Measurements from ENCODE around the gene CFAP58.

Gene CFAP58

DNA sequence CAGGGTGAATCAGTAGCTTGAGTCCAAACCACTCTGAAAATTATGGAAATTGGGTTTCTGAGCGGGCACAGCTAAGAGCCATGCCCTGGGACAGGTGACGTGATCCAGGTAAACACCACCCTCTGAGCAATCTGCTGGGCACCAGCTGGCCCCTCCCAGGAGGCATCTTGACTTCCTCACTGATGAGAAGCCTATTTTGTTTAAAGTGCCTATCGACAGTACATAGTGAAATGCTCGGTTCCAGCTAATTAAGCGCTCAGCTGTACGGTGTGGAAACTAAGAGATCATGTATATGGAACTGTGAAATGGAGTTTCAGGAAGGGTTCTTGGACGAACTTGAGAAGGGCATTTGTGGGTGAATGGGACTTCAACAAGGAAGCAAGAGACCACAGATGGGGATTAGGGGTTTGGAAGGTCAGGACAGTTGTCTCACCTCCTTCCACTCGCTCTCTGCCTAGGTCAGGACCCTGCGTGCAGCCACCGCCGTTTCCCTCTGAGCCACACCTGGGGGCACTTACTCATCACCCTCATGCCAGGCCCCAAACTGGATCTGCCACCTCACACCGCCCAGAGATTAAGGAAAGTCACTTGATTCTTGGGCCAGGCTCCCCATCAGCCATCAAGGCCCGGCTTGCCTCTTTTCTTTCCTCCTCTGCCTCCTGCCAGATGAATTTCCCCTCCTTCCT, 18.5 kb upstream of the CFAP58 start:
- DNase-seq = peak; percentile 53

DNA sequence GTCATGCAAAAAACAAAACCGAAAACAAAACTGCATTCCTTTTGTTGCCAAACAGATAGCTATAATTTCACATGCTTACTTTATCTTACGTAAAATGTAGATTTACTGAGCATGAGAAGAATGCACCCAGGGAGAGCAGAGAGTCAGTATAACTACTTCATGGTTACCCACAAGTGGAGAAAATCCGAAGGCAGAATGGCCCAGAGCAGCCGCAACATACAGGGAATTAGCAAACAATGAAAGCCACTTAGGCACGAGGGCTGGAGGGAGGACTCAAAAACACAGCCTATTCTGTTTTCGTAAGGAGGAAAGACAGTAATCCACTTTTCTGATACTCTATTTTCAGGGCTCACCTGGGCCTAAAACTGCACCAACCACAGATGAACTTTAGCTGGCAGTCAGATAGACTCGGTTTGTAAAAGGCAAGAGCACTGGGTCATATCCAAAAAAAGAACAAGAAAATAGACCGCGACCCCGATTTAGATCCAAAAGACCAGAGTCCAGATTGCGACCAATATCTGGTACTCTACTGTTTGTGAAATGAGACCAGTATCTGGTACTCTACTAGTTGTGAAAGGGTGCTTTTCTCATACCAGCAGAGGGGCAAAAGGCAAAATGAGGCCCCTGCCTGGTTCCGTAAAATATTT, 16.7 kb upstream of the CFAP58 start:
- DNase-seq = no peak

DNA sequence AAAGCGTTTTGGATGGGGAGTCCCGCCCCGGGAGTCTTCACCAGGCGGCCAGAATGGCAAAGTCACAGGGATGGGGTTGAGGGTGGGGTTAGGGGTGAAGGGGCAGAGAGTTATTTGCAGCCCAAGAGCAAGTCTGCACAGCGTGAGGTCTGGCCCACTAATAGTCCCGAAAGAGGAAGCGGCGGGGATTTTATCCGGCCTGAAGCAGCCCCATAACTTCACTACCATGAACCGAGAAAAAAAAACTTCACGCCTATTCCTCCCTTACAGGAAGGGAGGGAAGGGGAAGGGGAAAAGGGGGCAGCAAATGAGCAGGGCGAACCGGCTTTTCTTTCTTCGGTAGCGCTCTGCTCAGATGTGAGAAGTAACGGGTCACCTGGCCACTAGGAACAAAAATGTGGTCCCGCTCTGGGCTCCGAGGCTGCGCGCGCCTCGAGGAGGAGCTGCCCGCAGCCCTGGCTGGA, 16.1 kb upstream of the CFAP58 start:
- DNase-seq = no peak

DNA sequence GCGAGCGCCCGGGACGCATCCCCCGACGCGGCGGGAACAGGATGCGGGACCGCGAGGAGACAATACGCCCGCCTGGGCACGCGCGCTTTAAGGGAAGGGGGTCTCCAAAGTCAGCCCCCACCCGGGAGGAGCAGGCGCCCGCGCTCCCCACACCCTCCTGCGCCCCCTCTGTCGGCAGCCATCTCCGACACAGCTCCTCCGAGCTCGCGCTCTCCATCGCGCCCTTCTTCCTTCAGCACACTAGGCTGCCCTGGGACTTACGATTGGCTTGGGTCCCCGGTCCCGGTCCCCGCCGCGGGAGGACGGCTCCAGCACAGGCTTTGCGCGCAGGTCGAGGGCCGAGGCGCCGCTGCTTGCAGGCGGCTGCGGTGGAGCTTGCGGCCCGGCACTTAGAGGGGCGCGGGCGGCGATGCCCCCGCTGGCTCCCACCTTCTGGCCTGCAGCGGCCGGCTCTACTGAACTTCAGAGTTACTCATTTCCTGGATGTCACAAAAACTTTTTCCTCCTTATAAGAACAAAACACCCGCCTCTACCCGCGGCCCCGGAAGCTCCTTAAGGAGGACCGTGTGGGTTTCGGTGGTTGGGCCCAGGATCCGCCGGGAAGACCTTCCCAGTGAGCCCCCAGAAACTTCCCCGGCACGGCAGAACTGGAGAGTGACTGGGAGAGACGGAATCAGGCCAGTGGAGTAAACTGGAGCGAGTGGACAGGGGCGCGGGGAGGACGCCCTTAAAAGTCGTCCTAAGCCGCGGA, 15.5 kb upstream of the CFAP58 start, which contains the start of gene ITPRIP:
Gene ITPRIP, minus strand, starts transcription at position 481 of the 751 bp plus-strand sequence. CDS start 22,414 bp downstream, outside the sequence.
- DNase-seq = no peak

DNA sequence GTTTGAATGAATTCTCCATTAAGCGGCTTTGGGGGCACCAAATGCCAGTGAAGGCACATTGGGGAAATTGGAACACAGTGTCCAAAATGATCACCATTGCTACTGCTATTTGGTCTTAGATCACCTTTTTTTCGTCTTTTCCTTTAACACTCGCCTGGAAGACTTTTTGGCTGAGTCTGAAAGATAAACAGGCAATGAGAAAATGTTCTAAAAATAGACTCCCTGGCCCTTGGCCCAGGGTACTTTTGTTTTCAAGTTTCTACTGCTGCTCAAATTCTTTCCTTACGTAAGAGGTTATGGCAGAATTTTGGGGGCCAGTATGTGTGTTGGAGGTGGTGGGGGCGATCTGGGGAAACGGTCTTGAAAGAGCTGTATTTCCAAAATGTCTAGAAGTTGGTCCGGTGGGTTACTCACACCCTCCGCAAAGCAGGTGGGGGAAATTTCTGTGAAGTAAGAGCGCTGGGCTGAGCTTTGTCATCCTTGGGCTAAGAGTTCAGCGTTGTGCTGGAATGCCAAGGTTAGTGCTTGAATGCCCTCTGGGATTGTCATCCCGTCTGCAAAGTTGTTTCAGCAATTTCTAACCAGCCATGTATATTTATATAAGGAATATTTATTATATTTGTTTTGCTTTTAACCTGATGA, 14.0 kb upstream of the CFAP58 start:
- no peak for DNase-seq

DNA sequence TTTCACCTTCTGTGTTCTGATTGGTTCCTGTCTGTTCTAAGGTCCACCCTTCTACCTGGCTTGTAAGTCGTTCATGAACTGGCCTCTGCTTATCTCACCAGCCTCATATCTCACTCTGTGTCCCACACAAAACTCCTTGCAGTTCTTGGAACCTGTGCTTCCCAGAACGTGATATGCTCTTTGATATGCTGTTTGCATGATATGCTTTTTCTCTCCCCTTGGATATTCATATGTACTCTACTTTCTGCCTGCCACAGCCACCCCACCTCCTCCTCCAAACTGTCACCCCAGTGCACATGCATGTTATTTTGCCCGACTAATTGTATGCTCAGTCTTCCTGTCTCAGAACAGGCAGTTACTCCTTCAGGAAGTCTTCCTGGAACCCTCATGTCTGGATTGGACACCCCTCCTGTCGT, 13.5 kb upstream of the CFAP58 start:
- no peak for DNase-seq

DNA sequence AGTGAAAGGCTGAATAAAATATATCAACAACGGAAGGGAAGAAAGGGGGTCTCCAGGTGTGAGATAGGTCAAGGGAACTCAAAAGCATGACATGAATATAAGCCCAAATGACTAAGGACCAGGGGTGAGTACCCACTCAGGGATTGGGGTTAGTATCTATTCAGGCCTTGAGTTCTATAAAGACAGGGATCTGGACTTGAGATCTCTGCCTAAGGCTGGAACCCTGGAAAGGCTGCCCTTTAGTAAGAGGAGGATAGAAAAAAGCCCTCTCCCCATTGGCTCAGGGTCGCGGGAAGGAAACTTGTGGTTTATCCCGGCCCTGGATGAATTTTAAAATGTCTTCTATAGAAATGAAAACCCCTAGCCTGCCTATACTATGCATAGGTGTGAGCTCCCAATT, 13.0 kb upstream of the CFAP58 start:
- DNase-seq = no peak

DNA sequence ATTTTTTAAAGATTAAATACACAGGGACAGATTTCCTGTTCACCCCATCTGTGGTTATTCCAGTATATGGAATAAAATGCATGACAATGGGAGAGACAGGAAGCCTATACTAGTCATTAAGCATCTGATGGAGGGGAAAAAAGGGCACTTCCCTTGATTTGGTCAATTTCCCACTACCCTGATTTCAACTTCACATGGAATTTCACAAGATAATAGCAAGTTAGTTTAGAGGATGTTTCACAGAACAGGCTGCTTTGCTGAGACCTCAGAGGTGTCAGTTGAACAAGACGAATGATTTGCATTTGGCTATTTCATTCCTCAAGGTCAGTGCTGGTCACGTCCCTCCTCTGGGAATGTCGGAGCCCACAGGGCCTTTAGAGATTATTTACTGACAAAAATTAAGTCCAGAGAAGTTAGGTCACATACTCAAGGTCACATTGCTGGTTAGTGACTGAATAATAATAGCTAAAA, 10.7 kb upstream of the CFAP58 start:
- no peak for DNase-seq

DNA sequence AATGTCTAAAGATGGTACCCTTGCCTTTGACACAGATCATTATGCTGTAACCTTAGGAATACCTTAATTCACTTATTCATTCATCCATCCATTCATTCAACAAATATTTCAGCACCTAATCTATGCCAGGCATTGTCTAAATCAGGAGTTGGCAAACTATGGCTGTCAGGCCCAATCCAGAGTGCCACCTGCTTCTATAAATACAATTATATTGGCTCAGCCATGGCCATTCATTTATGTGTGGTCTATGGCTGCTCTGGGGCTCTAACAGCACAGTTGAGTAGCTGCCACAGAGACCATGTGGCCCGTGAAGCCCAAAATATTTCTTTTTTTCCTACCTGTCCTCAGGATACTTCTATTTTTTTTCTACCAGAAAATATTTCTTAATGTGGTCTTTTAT, 9.4 kb upstream of the CFAP58 start:
- DNase-seq = no peak

DNA sequence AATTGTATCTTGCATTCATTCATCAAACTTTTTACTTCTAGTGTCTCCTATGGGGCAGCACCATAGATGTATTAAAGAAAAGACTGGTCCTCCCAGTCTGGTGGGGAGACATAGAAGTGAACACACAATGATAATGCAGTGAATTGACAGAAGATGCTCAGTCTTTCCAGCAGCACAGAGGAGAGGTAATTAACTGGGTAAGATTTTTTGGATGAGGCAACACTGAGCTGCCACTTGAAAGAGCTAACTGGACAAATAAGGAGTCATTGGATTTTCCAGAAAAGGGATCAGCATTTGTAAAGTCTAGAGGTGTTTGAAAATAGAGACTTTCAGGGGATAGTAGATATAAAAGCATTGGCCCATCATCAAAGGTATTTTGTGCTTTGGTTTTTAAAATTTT, 8.1 kb upstream of the CFAP58 start:
- DNase-seq = no peak

DNA sequence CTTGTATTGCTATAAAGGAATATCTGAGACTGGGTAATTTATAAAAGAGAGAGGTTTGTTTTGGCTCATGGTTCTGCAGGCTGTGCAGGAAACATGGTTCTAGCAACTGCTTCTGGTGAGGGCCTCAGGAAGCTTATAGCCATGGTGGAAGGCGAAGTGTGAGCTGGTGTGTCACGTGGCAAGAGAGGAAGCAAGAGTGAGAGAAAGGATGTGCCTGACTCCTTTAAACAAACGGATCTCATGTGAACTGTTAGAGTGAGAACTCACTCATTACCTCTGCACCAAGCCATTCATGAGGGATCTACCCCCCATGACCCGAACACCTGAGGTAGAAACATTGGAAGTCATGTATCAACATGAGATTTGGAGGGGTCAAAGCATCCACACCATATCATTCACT, 7.7 kb upstream of the CFAP58 start:
- no peak for DNase-seq

DNA sequence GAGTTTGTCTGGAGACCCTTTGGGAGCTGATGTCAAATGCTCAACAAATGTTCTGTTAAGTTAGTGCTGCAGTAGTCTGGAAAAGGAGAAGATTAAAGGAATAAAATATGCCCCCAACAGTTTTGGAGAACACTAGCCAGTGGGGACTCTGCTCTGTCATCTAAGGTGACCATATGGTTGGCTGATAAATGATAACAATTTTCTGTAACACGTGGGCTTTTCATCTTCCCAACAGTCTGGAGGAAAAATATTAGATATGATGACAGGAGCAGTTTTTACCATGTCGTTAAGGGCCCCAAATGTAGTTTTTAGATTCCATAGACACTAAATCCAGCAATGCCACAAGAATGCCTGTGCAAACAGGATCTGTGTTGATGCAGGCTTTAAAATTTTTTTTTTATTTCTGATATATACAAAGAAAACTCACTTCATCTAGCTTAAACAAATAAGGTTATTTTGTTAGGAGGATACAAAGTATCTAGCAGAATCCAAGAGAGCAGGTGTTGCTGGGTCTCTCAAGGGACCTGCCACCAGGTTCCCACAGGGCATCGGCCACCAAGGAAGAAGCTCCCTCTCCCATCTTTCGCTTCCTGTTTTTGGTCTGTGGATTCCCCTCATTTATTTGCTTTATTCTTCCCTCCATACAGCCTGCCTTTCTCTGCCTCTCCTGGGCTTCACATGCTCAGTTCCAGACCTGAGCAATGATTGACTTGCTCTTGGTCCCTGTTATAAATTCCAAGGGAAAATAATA, 6.2 kb upstream of the CFAP58 start:
- no peak for DNase-seq

DNA sequence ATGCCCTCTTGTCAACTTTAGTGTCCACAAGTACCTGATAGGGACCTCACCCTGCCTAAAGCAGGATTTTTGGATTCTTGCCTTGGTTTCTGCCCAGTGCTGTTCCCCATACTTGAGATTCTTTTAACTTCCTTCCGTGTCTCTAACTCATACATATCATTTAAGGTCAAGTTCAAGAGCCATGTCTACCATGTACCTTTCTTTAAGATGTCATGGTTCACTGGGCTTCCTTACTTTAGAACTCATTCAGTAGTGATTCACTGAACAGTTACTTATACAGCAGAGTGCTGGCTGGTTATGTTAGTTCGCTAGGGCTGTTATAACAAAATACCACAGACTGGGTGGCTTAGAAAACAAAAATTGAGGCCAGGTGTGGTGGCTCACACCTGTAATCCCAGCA, 5.0 kb upstream of the CFAP58 start:
- DNase-seq = no peak

DNA sequence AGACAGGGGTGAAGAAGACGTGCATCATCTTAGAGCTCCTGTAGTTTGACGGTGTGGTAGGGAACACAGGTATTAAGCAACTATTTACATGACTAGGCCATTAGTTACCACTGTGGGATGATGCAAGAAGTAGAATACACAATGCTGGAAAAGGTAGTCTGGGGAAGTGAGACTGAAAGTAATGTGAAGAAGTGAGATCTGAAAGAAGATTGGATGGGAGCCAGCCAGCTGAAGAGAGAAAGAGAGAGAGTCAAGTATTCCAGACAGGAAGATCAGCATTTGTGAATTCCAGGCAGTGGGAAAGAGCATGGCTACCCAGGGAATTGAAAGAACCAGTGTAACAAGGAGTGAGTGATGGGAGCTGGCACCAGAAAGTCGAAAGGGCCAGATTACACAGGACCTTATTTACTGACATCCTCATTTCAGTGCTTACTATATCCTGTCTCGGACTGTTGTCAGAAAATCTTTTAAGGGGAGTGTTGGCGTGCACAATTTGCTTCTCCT, 4.0 kb upstream of the CFAP58 start:
- DNase-seq = no peak

DNA sequence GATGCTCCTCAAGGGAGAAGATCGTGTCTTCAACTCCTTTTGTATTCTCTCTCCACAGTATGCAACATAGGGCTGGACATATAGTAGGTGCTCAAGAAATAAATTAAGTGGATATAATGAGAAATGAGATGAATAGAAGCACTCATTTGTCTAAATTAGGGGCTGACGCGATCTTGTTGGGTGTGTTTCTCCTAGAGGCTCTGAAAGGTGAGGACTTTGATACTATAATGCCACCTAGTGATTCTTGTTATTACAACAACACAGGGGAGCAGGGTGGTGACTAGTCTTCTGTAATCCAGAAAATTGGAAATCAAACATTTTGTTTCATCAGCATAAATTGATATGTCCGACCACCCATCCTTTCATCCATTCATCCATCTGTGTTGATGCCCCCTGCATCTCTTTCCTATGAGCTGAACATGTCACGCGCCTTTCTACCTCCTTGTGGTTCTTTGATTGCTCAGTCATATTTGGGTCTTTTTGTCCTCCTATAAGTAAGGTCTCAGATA, 3.5 kb upstream of the CFAP58 start:
- DNase-seq = peak; percentile 68

DNA sequence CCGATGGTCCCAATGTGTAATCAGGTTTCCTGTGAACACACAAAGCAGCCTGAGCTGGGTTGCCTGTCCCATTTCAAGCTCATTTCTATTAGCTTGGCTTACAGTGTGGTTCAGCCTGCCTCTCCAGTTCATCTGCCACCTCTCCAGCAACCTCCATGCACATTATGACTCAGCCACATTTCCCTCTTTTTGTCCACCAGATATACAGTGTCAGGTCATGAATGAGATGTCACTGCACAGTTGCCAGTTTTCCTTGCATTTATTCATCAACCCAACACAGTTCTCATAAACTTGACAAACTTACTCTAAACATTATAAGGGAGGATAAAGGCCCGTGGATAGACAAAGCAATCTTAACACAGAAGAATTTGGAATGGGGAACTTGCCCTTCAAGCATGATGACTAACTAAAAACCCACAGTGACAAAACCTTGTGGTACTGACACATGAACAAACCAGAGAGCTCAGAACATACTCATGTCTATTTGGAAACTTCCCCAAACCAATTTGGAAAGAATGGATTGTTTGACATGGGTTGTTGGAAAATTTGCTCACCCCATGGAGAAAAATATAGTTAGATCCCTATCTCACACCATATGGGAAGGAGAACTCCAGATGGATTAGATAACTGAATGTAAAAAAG, 2.5 kb upstream of the CFAP58 start:
- no peak for DNase-seq

DNA sequence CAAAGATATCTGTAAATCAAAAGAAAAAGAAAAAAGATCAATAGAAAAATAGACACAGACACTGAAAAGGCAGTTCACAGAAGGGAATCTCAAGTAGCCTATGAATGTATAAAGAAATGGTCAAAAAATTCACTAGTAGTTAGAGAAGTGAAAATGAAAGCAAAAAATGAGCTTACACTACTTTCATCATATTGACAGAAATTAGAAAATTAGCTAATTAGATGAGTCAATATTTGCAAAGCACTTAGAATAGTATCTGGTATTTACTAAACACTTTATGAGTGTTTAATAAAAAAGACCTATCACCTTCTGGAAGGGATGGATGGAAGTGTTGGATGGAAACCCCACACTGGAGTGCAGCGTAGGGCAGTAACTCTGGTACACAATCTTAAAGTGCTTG, 1.7 kb upstream of the CFAP58 start:
- no peak for DNase-seq

DNA sequence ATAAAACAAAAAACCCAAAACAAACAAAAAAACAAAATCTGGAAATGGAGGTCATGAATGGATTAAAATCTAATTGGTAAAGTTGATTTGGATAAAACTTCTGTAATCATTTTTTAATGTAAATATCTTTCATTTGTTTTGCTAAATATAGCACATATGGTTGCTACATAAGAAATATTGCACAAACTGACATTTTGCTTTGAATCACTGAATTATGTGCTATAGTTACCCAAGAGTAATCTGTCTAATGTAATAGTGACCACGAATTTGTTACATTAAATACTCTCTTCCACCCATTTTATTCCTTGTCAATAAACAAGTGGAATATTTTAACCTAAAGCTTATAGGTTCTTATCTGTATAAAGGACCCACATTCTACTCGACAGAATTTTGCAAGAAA, 6.2 kb downstream of the CFAP58 start:
- DNase-seq = no peak

DNA sequence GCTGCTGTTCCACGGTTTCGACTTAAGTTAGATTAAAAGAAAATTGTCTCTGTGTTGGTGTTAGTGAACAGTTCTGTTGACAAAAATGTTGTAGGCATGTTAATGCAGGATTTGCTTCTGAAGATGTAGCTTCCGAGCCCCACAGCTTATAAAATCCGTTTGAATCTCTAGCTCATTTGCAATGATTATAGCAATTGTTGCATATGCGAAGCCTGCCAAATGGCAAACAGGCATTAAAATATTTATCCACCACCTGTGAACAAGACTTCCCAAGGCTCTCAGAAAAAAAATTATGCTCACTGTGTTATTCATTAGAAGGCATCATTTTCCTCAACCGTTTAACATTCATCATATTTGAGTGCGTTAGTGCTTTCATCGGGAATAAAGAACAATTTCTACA, 14.3 kb downstream of the CFAP58 start:
- DNase-seq = no peak

DNA sequence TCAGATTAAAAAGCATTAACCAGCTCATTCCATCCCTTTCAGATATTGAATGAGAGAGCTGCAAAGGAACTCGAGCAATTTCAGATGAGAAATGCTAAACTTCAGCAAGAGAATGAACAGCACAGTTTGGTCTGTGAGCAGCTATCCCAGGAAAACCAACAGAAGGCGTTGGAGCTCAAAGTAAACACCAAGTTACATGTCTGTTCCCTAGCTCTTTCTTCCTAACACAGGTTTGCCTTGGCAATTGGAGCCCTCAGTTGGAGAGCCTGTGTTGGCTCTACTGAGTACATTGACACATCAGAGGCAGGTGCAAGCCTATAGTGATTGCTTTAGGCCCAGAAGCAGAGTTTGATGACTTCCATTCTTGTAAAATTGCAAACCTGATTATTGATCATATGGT, 14.7 kb downstream of the CFAP58 start:
- no peak for DNase-seq

DNA sequence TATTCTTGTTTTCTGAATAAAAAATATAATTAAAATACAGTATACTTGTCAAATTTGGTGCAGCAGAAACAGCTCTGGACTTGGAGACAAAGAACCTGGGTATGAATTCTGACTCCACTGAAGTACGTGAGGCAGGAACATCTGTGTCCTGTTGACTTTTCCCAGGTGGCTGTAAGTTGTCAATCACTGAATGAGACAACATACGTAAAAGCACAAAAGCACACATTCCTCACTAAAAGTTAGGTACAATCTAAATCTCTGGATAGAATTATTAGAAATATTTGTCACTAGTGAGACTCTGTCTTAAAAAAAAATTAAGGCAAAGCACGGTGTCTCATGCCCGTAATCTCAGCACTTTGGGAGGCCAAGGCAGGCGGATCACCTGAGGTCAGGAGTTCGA, 18.1 kb downstream of the CFAP58 start:
- no peak for DNase-seq

DNA sequence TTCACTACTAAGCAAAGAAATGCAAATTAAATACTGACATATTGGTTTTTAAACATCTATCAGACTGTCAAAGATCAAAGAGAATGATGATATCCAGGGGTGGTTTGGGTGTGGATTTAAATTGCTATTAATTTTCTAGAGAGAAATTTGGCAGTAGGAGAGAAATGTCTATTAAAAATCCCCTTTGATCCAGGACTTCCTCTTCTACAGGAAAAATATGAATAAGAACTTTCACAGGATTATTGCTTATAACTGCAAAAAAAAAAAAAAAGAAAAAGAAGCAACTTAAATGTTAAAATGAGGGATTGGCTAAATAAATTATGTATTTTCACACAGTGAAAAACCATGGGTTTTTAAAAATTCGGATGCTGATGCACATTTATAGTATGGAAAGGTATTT, 21.0 kb downstream of the CFAP58 start:
- DNase-seq = no peak
